DOHH2 (cell line): Measurements from ENCODE around the gene MDP1.
A peak's percentile ranks its signal among the peaks of the same experiment; 100 is the strongest.

ENCODE experiments used
- H3F3A ChIP-seq: fragments of 200-600 bp; sonication (generic), shearing (Covaris generic); 2 replicates; pipeline ENCODE4 v1.6.0; 2016; ENCODE audit warnings: antibody characterized with exemption, mild to moderate bottlenecking; ENCODE audit not compliant: control insufficient read depth, insufficient read depth
- H3K27ac ChIP-seq: fragments of 200-600 bp; sonication (generic); 2 replicates; pipeline ENCODE4 v1.5.1; 2014; ENCODE audit warnings: low read depth, mild to moderate bottlenecking, low read length, moderate library complexity
- H3K27me3 ChIP-seq: fragments of 200-600 bp; sonication (generic); 2 replicates; pipeline ENCODE4 v1.6.1; 2014; ENCODE audit warnings: mild to moderate bottlenecking, low read length, mixed read lengths; ENCODE audit not compliant: control insufficient read depth
- H3K36me3 ChIP-seq: fragments of 200-600 bp; sonication (generic); 2 replicates; pipeline ENCODE4 v1.6.1; 2014; ENCODE audit warnings: mild to moderate bottlenecking, low read length, moderate library complexity, mixed read lengths; ENCODE audit not compliant: control insufficient read depth
- H3K4me1 ChIP-seq: fragments of 200-600 bp; sonication (generic); 2 replicates; pipeline ENCODE4 v1.6.1; 2014; ENCODE audit warnings: mild to moderate bottlenecking, low read length, mixed read lengths; ENCODE audit not compliant: control insufficient read depth
- H3K4me2 ChIP-seq: fragments of 200-600 bp; sonication (generic); 2 replicates; pipeline ENCODE4 v1.6.0; 2014; ENCODE audit warnings: mild to moderate bottlenecking, low read length, moderate library complexity
- H3K4me3 ChIP-seq: fragments of 200-600 bp; sonication (generic); 2 replicates; pipeline ENCODE4 v1.5.1; 2014; ENCODE audit warnings: mild to moderate bottlenecking, low read length, mixed read lengths
- H3K79me2 ChIP-seq: fragments of 200-600 bp; sonication (generic); 2 replicates; pipeline ENCODE4 v1.6.1; 2014; ENCODE audit warnings: mild to moderate bottlenecking, low read length, mixed read lengths; ENCODE audit not compliant: control insufficient read depth
- H3K9me2 ChIP-seq: fragments of 200-600 bp; sonication (generic); replicated peaks from 2 replicates; pipeline ENCODE4 v1.6.1; 2014; ENCODE audit warnings: mild to moderate bottlenecking, low read length, mixed read lengths; ENCODE audit not compliant: control insufficient read depth
- H3K9me3 ChIP-seq: fragments of 200-600 bp; sonication (generic); 2 replicates; pipeline ENCODE4 v1.6.1; 2014; ENCODE audit warnings: antibody characterized with exemption, low read length, mixed read lengths; ENCODE audit not compliant: control insufficient read depth, insufficient read depth
- H4K20me1 ChIP-seq: fragments of 200-600 bp; sonication (generic); 2 replicates; pipeline ENCODE4 v1.6.0; 2014; ENCODE audit warnings: low read depth, mild to moderate bottlenecking, antibody characterized with exemption, low read length, moderate library complexity; ENCODE audit not compliant: control insufficient read depth, insufficient read depth
- CTCF ChIP-seq: fragments of 200-600 bp; sonication (generic); IDR thresholded peaks from one replicate; pipeline ENCODE4 v1.5.1; 2014; ENCODE audit warnings: antibody characterized with exemption, mild to moderate bottlenecking, low read depth, low read length; ENCODE audit not compliant: poor library complexity, severe bottlenecking
- EZH2phosphoT487 ChIP-seq: fragments of 200-600 bp; sonication (generic); IDR thresholded peaks from 2 replicates; pipeline ENCODE4 v1.6.1; 2017; ENCODE audit warnings: borderline replicate concordance, mild to moderate bottlenecking, antibody characterized with exemption, low read length, moderate library complexity, mixed read lengths

MDP1 gene

DNA sequence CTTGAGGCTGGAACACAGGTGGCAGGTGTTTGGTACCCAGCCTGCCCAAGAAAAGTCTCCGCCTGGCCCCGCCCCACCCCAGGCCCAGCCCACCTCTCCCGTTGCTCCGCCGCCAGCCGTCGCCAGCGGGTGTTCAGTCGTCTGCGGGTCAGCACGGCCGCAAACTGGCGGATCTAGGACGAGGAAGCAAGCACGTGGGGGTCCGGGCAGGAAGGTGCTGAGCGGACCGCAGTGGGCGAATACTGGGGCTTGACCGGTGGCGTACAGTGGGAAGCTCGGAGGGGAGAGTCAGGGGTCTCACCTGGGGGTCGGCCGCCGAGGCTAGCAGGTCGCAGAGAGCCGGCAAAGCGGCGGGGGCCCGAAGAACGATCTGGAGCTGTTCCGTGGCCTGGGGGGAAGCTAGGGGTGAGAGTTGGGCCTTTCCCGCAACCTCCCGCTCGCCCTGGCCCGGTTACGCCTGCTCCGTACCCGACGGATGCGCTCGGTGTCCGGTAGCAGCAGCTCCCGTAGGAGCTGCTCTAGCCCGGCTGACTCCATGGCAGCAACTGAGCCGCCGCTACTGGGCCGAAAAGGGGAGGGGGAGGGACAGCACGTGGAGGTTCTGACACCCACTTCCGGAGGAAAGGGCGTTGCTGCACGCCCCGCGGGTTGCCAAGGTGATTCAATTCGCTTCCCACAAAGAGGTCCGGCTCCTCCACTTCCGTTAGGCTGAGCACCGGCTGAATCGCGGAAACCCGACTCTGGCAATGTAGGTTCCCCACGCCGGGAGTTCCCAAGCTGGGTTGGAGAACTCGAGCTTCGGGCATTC is 27.4 kb downstream of the MDP1 start, which contains the start of gene IPO4:
Gene IPO4 (minus strand): TSS at position 566 of the 808 bp plus-strand sequence. CDS start 29 bp downstream, at position 537.
- TF ChIP-seq EZH2phosphoT487 (no peak), CTCF (no peak)
- no peaks in the 10 kb centered on the region for H3K9me3 ChIP-seq
- no peaks in the 10 kb centered on the region for H3K9me2 ChIP-seq
- no peaks in the 10 kb centered on the region for H4K20me1 ChIP-seq
- H3F3A ChIP-seq, result peaks cover 13% of the 10 kb centered on the region
- H3K27ac ChIP-seq, result peak within 1 kb of the TSS; percentile 48
- H3K27me3 ChIP-seq, result no peaks in the 10 kb centered on the region
- peak within 1 kb of the TSS; percentile 90 for H3K4me2 ChIP-seq
- H3K36me3 ChIP-seq, result peaks cover 73% of the 10 kb centered on the region
- H3K79me2 ChIP-seq, result peaks cover 30% of the 10 kb centered on the region
- H3K4me3 ChIP-seq, result peak within 1 kb of the TSS; percentile 80
- H3K4me1 ChIP-seq, result peaks cover 21% of the 10 kb centered on the region

GRCh38 chr14:24187539-24187915 is 28.3 kb downstream of the MDP1 start:
- peak overlapping the region; percentile 80 for H3K4me3 ChIP-seq
- H3K36me3 ChIP-seq, result peaks cover 75% of the 10 kb centered on the region
- H4K20me1 ChIP-seq, result no peaks in the 10 kb centered on the region
- peaks cover 21% of the 10 kb centered on the region for H3K4me1 ChIP-seq
- H3K79me2 ChIP-seq, result peaks cover 24% of the 10 kb centered on the region
- H3K27ac ChIP-seq, result no peak overlapping the region
- H3K9me2 ChIP-seq, result no peaks in the 10 kb centered on the region
- H3K27me3 ChIP-seq, result no peaks in the 10 kb centered on the region
- TF ChIP-seq CTCF, result no peak
- no peak for TF ChIP-seq EZH2phosphoT487
- no peaks in the 10 kb centered on the region for H3K9me3 ChIP-seq
- peaks cover 13% of the 10 kb centered on the region for H3F3A ChIP-seq
- peak overlapping the region; percentile 90 for H3K4me2 ChIP-seq

- H3F3A ChIP-seq, result peaks cover 13% of the 10 kb centered on the region
- H3K4me3 ChIP-seq, result peak overlapping the region; percentile 80; the same call in 1 of the 2 replicates
- H3K9me3 ChIP-seq, result no peaks in the 10 kb centered on the region
- H3K36me3 ChIP-seq, result peaks cover 75% of the 10 kb centered on the region
- H3K9me2 ChIP-seq, result no peaks in the 10 kb centered on the region
- H3K4me1 ChIP-seq, result peaks cover 21% of the 10 kb centered on the region
- H3K79me2 ChIP-seq, result peaks cover 22% of the 10 kb centered on the region
- no peaks in the 10 kb centered on the region for H4K20me1 ChIP-seq
- peak overlapping the region; percentile 90 for H3K4me2 ChIP-seq
- no peaks in the 10 kb centered on the region for H3K27me3 ChIP-seq
- TF ChIP-seq EZH2phosphoT487, result no peak
- H3K27ac ChIP-seq, result no peak overlapping the region
These were observed 28.9 kb downstream of the MDP1 start for GRCh38 chr14:24186831-24187538.
